Stimulated activated naive CD8-positive, alpha-beta T cell treated with anti-CD3 and anti-CD28 coated beads, Interleukin-15, Interleukin-2, amounts not matched to agents 100 ng/mL and 50 ng/mL, for 24 hours (primary cell): ENCODE data around the gene RBM46.
"Not testable (repeated sequence)": the region's sequence is repeated elsewhere in the genome, so short reads cannot be mapped to it uniquely, and the experiment has no call there.

Experiments used
- H3K27ac Mint-ChIP-seq: one replicate; pipeline ENCODE4 v1.8.0; 2021; ENCODE audit warnings: mild to moderate bottlenecking, mixed read lengths
- H3K27me3 Mint-ChIP-seq: one replicate; pipeline ENCODE4 v1.8.0; 2021; ENCODE audit warnings: mixed read lengths
- H3K36me3 Mint-ChIP-seq: one replicate; pipeline ENCODE4 v1.8.0; 2021; ENCODE audit warnings: low read depth, mixed read lengths
- H3K4me1 Mint-ChIP-seq: one replicate; pipeline ENCODE4 v1.8.0; 2021; ENCODE audit warnings: low read depth, mixed read lengths
- H3K4me3 Mint-ChIP-seq: one replicate; pipeline ENCODE4 v1.8.0; 2021; ENCODE audit warnings: mild to moderate bottlenecking, mixed read lengths
- H3K9me3 Mint-ChIP-seq: one replicate; pipeline ENCODE4 v1.8.0; 2021; ENCODE audit warnings: mixed read lengths

RBM46 gene

DNA sequence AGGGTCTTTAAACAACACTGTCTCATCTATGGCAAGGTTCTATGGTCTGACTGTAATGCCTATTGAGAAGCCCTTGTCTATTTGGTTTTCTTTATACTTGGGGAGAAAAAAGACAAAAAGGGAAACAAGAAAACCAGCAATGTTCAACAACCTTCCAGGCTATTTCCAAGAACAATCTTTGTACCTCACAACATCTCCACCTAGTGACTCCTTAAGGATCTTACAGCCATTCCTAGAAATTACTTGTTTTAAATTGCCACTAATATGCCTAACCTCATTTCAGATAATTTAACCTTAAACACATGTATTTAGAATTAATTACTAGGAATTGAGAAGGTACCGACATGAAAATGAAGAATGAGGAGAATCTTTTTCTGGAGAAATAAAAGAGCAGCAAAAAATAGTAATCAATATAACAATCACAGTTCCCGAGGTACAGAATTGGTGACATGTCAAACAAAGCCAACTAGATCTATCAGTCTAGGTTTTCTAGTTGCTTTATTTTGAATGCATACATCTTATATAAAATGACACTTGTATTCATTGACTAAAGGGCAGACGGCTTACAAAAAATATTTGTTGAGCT, 1.6 kb upstream of the RBM46 start:
- Mint-ChIP-seq H3K9me3 (peaks cover 4% of the 10 kb centered on the region), H3K4me3 (no peak overlapping the region), H3K36me3 (no peaks in the 10 kb centered on the region), H3K27ac (no peak overlapping the region), H3K27me3 (peaks cover 16% of the 10 kb centered on the region), H3K4me1 (no peaks in the 10 kb centered on the region)

- Mint-ChIP-seq H3K4me1 (no peaks in the 10 kb centered on the region), H3K9me3 (no peaks in the 10 kb centered on the region), H3K27me3 (peaks cover 16% of the 10 kb centered on the region), H3K36me3 (no peaks in the 10 kb centered on the region), H3K4me3 (no peak overlapping the region), H3K27ac (no peak overlapping the region)
These were observed 866 bp downstream of the RBM46 start for GRCh38 chr4:154781983-154782293.

DNA sequence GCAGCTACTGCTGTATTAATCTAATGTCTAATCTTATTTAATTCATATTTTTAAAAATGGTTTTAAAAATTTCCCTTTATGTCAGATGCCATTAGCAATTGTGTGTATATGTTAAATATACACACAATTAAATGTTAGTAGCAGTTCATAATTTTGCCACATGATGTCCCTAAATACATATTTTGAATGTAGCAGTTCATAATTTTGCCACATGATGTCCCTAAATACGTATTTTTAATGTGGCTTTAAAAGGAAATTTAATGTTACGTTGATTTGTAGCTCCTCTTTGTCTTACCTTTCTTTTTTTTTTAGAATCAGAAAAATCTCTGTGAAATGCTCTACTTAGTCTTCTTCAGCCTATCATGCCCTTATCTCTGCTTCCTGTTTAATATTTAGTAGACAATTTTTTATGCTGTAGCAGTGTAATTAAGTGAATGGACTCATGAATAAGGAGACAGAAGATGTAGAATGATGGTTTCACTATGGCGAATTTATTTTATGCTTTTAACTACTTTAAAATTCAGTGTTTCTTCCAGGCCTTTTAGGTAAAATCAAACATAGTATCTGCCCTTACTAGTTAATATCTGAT, 26.1 kb downstream of the RBM46 start:
- Mint-ChIP-seq H3K36me3 (no peaks in the 10 kb centered on the region), H3K27me3 (no peaks in the 10 kb centered on the region), H3K4me3 (no peak overlapping the region), H3K4me1 (no peaks in the 10 kb centered on the region), H3K27ac (no peak overlapping the region), H3K9me3 (no peaks in the 10 kb centered on the region)

GRCh38 chr4:154818230-154818629, 37.2 kb downstream of the RBM46 start:
- Mint-ChIP-seq H3K9me3 (no peaks in the 10 kb centered on the region), H3K4me1 (no peaks in the 10 kb centered on the region)

GRCh38 chr4:154822775-154823174, 41.7 kb downstream of the RBM46 start:
- no peaks in the 10 kb centered on the region for H3K36me3 Mint-ChIP-seq

More at GRCh38 chr4:154818230-154818629, 37.2 kb downstream of the RBM46 start:
- no peaks in the 10 kb centered on the region for H3K36me3 Mint-ChIP-seq
- peaks cover 8% of the 10 kb centered on the region for H3K27me3 Mint-ChIP-seq
- H3K4me3 Mint-ChIP-seq = no peak overlapping the region
- H3K27ac Mint-ChIP-seq = no peak overlapping the region

DNA sequence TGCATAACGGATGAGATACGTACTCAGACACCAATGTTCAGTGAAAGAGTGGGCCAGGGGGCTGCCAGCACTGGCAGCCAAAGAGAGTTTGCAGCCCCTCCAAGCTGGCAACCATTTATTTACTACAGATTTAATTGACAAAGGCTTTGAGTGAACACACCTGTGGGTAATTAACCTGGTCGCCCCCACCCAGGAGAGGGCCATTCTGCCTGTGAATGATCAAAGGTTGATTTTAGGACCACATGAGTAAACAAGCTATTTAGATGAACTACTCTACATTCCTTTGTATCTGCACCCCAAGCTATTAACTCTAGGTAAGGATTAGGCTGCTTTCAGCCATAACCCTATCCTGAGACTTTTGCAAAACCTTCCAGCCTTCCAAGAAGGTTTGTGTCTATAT, 55.0 kb downstream of the RBM46 start:
- Mint-ChIP-seq H3K4me3 (no peak overlapping the region), H3K36me3 (no peaks in the 10 kb centered on the region), H3K4me1 (no peaks in the 10 kb centered on the region), H3K27me3 (no peaks in the 10 kb centered on the region), H3K9me3 (peaks cover 31% of the 10 kb centered on the region), H3K27ac (no peak overlapping the region)

More at GRCh38 chr4:154822775-154823174, 41.7 kb downstream of the RBM46 start:
- no peaks in the 10 kb centered on the region for H3K4me1 Mint-ChIP-seq
- no peaks in the 10 kb centered on the region for H3K9me3 Mint-ChIP-seq
- H3K27me3 Mint-ChIP-seq = peaks cover 4% of the 10 kb centered on the region
- H3K27ac Mint-ChIP-seq = no peak overlapping the region
- no peak overlapping the region for H3K4me3 Mint-ChIP-seq

- Mint-ChIP-seq H3K36me3 (no peaks in the 10 kb centered on the region), H3K27me3 (no peaks in the 10 kb centered on the region), H3K4me3 (no peak overlapping the region), H3K27ac (no peak overlapping the region), H3K9me3 (peaks cover 31% of the 10 kb centered on the region), H3K4me1 (no peaks in the 10 kb centered on the region)
These were observed 55.4 kb downstream of the RBM46 start for GRCh38 chr4:154836513-154836912.

GRCh38 chr4:154838155-154838554, 57.1 kb downstream of the RBM46 start:
- Mint-ChIP-seq H3K4me1 (no peaks in the 10 kb centered on the region), H3K36me3 (no peaks in the 10 kb centered on the region), H3K9me3 (peaks cover 27% of the 10 kb centered on the region), H3K4me3 (no peak overlapping the region), H3K27me3 (no peaks in the 10 kb centered on the region), H3K27ac (no peak overlapping the region)

DNA sequence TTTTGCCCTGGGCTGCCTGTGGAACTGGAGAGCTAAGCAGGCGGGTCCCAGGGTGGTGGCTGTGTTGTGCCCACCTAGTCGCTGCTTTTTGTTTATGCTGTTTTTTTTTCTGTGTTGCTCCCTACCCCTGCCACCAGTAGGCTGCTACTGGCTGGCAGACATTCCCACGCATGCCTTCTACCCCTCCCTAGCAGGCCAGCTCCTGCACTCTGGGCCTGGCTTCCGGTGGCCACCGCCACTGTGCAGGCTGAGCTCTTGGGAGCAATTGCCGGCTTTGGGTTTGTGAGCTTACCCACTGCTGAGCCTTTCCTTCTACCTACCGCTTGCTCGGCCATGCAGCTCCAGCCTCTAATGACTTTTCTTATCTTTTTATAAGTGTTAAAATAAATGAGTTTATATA, 57.6 kb downstream of the RBM46 start:
- no peak overlapping the region for H3K27ac Mint-ChIP-seq
- no peaks in the 10 kb centered on the region for H3K27me3 Mint-ChIP-seq
- H3K9me3 Mint-ChIP-seq = peaks cover 22% of the 10 kb centered on the region
- no peaks in the 10 kb centered on the region for H3K4me1 Mint-ChIP-seq
- no peaks in the 10 kb centered on the region for H3K36me3 Mint-ChIP-seq
- no peak overlapping the region for H3K4me3 Mint-ChIP-seq

DNA sequence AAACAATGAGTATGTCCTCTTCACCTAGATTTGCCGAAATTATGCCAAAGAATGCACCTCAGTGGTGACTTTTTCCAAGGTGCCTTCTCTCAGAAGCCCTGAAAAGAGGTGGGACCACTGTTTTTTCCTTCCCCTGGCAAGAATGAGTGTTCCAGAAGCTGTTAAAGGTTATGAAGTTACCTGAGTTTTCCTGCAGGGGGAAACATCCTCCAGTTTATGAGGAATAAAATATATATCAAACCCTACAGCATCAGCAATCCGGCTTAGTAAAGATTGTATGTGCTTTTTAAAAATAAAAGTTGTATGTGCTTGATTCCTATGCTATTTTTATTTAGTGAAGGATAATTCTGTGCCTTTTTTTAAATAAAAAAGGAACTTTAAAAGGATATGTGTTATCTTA, 73.3 kb downstream of the RBM46 start:
- Mint-ChIP-seq H3K4me3 (no peak overlapping the region), H3K4me1 (no peaks in the 10 kb centered on the region), H3K27me3 (peaks cover 3% of the 10 kb centered on the region), H3K36me3 (no peaks in the 10 kb centered on the region), H3K9me3 (peaks cover 6% of the 10 kb centered on the region), H3K27ac (no peak overlapping the region)

- Mint-ChIP-seq H3K4me1 (no peaks in the 10 kb centered on the region), H3K27ac (no peak overlapping the region), H3K36me3 (no peaks in the 10 kb centered on the region), H3K4me3 (no peak overlapping the region), H3K9me3 (peaks cover 2% of the 10 kb centered on the region), H3K27me3 (no peaks in the 10 kb centered on the region)
These were observed 77.1 kb downstream of the RBM46 start for GRCh38 chr4:154858166-154858565.

DNA sequence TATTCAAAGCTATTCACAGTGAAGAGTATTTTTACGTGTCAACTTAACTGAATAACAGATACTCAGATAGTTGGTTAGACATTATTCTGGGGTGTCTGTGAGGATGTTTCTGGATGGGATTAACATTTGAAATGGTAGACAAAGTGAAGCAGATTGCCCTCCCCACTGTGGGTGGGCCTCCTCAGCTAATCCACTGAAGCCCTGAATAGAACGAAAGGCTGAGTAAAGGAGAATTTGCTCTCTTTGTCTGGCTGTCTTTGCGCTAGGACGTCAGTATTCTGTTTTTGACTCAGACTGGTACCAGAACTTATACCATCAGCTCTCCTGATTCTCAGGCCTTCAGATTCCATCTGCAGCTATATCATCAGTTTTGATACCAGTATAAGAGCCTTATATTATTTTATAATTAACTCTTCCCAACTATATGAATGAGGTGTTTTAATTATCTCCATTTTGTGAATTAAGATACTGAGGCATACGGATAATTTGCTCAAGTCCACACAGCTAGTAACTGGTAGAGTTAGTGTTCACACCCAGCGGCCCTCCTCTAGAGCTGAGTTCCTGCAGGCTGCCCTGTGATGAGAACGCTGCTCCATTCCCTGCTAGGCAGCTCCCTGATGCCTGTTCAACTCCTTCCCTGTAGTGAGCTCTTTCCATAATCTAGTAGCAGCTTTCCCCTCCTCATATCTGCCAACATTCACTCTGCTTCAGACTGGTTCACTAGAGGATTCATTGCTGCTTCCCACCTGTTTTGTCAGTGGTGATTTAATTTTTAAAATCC, 87.5 kb downstream of the RBM46 start:
- no peak overlapping the region for H3K4me3 Mint-ChIP-seq
- H3K4me1 Mint-ChIP-seq = no peaks in the 10 kb centered on the region
- H3K27ac Mint-ChIP-seq = no peak overlapping the region
- H3K27me3 Mint-ChIP-seq = no peaks in the 10 kb centered on the region
- H3K9me3 Mint-ChIP-seq = peaks cover 18% of the 10 kb centered on the region
- H3K36me3 Mint-ChIP-seq = no peaks in the 10 kb centered on the region

DNA sequence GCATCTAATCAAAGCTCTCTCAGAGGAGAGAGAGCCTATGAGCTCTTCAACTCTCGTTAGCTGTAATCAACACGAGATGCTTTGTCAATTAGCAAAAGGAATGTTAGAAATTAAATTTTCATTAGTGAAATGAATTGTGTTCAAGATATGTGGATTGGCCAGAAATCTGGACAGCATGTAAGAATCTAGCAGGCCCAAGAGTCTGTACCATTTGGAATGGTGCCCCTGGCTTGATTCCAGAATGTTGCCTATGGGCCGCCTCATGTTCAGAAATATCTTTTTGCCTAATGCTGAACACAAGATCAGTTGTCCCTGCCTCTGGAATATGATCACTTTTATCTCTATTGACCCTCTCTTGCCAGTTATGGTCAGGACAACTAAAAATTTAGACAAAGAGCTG, 88.2 kb downstream of the RBM46 start:
- Mint-ChIP-seq H3K27ac (no peak overlapping the region), H3K4me1 (no peaks in the 10 kb centered on the region), H3K36me3 (no peaks in the 10 kb centered on the region), H3K27me3 (no peaks in the 10 kb centered on the region), H3K4me3 (no peak overlapping the region), H3K9me3 (peaks cover 15% of the 10 kb centered on the region)

DNA sequence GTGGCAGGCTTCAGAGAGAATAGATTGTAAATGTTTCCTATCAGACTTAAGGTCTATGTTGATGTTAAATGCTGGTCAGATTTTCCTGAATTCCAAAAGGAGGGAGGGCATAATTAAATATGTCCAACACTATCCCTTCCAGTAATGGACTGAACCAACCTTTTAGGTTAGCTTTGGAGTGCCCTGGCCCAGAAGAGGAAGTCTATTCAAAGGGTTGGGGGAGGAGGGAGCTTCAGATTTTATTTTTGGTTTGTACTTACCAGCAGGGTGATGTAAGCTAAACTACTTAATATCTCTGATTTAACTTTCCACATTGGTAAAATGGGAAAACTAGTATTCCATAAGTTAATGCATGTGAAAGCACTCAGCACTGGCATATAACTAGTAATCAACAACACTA, 91.1 kb downstream of the RBM46 start:
- Mint-ChIP-seq H3K4me1 (no peaks in the 10 kb centered on the region), H3K27ac (no peak overlapping the region), H3K36me3 (no peaks in the 10 kb centered on the region), H3K9me3 (peaks cover 10% of the 10 kb centered on the region), H3K4me3 (no peak overlapping the region), H3K27me3 (no peaks in the 10 kb centered on the region)

GRCh38 chr4:154874049-154874448, 93.0 kb downstream of the RBM46 start:
- H3K9me3 Mint-ChIP-seq = peaks cover 10% of the 10 kb centered on the region
- not testable (repeated sequence) for H3K36me3 Mint-ChIP-seq, H3K27ac Mint-ChIP-seq, H3K4me1 Mint-ChIP-seq, H3K27me3 Mint-ChIP-seq, H3K4me3 Mint-ChIP-seq
